T-helper 1 cell treated with Interleukin-12 subunit alpha and Interleukin-12 subunit beta and Interleukin-4 antibody, amounts not matched to agents 30 μg/mL and 1 μg/mL, for 36 hours (primary cell): Measurements from ENCODE around the gene ABCC8.

Experiments used
- H3K27ac Mint-ChIP-seq: one replicate; pipeline ENCODE4 v1.8.0; 2021; ENCODE audit warnings: mild to moderate bottlenecking, mixed read lengths
- H3K27me3 Mint-ChIP-seq: one replicate; pipeline ENCODE4 v1.8.0; 2021; ENCODE audit warnings: low read depth, mixed read lengths
- H3K36me3 Mint-ChIP-seq: one replicate; pipeline ENCODE4 v1.8.0; 2021; ENCODE audit warnings: low read depth, mixed read lengths
- H3K4me1 Mint-ChIP-seq: one replicate; pipeline ENCODE4 v1.8.0; 2021; ENCODE audit warnings: low read depth, mixed read lengths
- H3K4me3 Mint-ChIP-seq: one replicate; pipeline ENCODE4 v1.8.0; 2021; ENCODE audit warnings: mild to moderate bottlenecking, moderate library complexity, mixed read lengths
- H3K9me3 Mint-ChIP-seq: one replicate; pipeline ENCODE4 v1.8.0; 2021; ENCODE audit warnings: mixed read lengths

Gene ABCC8

GRCh38 chr11:17402486-17402885, 74.2 kb downstream of the ABCC8 start:
- Mint-ChIP-seq H3K27ac (no peak overlapping the region), H3K36me3 (no peaks in the 10 kb centered on the region), H3K9me3 (no peaks in the 10 kb centered on the region), H3K4me3 (no peak overlapping the region), H3K4me1 (no peaks in the 10 kb centered on the region), H3K27me3 (no peaks in the 10 kb centered on the region)

- no peak overlapping the region for H3K4me3 Mint-ChIP-seq
- H3K4me1 Mint-ChIP-seq: no peaks in the 10 kb centered on the region
- H3K9me3 Mint-ChIP-seq: no peaks in the 10 kb centered on the region
- no peak overlapping the region for H3K27ac Mint-ChIP-seq
- no peaks in the 10 kb centered on the region for H3K27me3 Mint-ChIP-seq
- no peaks in the 10 kb centered on the region for H3K36me3 Mint-ChIP-seq
Observed at GRCh38 chr11:17401841-17402240, 74.8 kb downstream of the ABCC8 start.

- H3K4me1 Mint-ChIP-seq: no peaks in the 10 kb centered on the region
- no peaks in the 10 kb centered on the region for H3K36me3 Mint-ChIP-seq
- H3K4me3 Mint-ChIP-seq: no peak overlapping the region
- H3K9me3 Mint-ChIP-seq: no peaks in the 10 kb centered on the region
- no peaks in the 10 kb centered on the region for H3K27me3 Mint-ChIP-seq
- no peak overlapping the region for H3K27ac Mint-ChIP-seq
Observed at GRCh38 chr11:17401316-17401715, 75.3 kb downstream of the ABCC8 start.

- no peaks in the 10 kb centered on the region for H3K4me1 Mint-ChIP-seq
- H3K27ac Mint-ChIP-seq: no peak overlapping the region
- H3K9me3 Mint-ChIP-seq: no peaks in the 10 kb centered on the region
- no peak overlapping the region for H3K4me3 Mint-ChIP-seq
- H3K36me3 Mint-ChIP-seq: no peaks in the 10 kb centered on the region
- H3K27me3 Mint-ChIP-seq: no peaks in the 10 kb centered on the region
Observed at GRCh38 chr11:17400048-17400775, 76.4 kb downstream of the ABCC8 start.

GRCh38 chr11:17399236-17399635, 77.4 kb downstream of the ABCC8 start:
- Mint-ChIP-seq H3K4me1 (no peaks in the 10 kb centered on the region), H3K27ac (no peak overlapping the region), H3K9me3 (no peaks in the 10 kb centered on the region), H3K4me3 (no peak overlapping the region), H3K36me3 (no peaks in the 10 kb centered on the region), H3K27me3 (no peaks in the 10 kb centered on the region)

GRCh38 chr11:17397311-17398002, 79.2 kb downstream of the ABCC8 start:
- no peaks in the 10 kb centered on the region for H3K27me3 Mint-ChIP-seq
- H3K9me3 Mint-ChIP-seq: no peaks in the 10 kb centered on the region

GRCh38 chr11:17396598-17397310, 79.9 kb downstream of the ABCC8 start:
- H3K27ac Mint-ChIP-seq: no peak overlapping the region

More at GRCh38 chr11:17397311-17398002, 79.2 kb downstream of the ABCC8 start:
- Mint-ChIP-seq H3K27ac (no peak overlapping the region), H3K4me1 (no peaks in the 10 kb centered on the region), H3K4me3 (no peak overlapping the region), H3K36me3 (no peaks in the 10 kb centered on the region)

GRCh38 chr11:17395978-17396377, 80.7 kb downstream of the ABCC8 start:
- Mint-ChIP-seq H3K4me3 (no peak overlapping the region), H3K36me3 (no peaks in the 10 kb centered on the region), H3K27me3 (peaks cover 5% of the 10 kb centered on the region), H3K27ac (no peak overlapping the region), H3K4me1 (no peaks in the 10 kb centered on the region), H3K9me3 (no peaks in the 10 kb centered on the region)

More at GRCh38 chr11:17396598-17397310, 79.9 kb downstream of the ABCC8 start:
- Mint-ChIP-seq H3K27me3 (no peaks in the 10 kb centered on the region), H3K36me3 (no peaks in the 10 kb centered on the region), H3K4me3 (no peak overlapping the region), H3K9me3 (no peaks in the 10 kb centered on the region), H3K4me1 (no peaks in the 10 kb centered on the region)

GRCh38 chr11:17395554-17395961, 81.1 kb downstream of the ABCC8 start:
- Mint-ChIP-seq H3K27ac (no peak overlapping the region), H3K36me3 (no peaks in the 10 kb centered on the region), H3K4me3 (no peak overlapping the region), H3K9me3 (no peaks in the 10 kb centered on the region), H3K4me1 (no peaks in the 10 kb centered on the region), H3K27me3 (peaks cover 6% of the 10 kb centered on the region)

- Mint-ChIP-seq H3K36me3 (no peaks in the 10 kb centered on the region), H3K27ac (no peak overlapping the region), H3K4me3 (no peak overlapping the region), H3K27me3 (peaks cover 11% of the 10 kb centered on the region), H3K4me1 (peaks cover 3% of the 10 kb centered on the region), H3K9me3 (no peaks in the 10 kb centered on the region)
Observed at GRCh38 chr11:17394743-17395390, 81.8 kb downstream of the ABCC8 start.

- peaks cover 11% of the 10 kb centered on the region for H3K27me3 Mint-ChIP-seq
- H3K36me3 Mint-ChIP-seq: no peaks in the 10 kb centered on the region
- no peak overlapping the region for H3K4me3 Mint-ChIP-seq
- peaks cover 5% of the 10 kb centered on the region for H3K4me1 Mint-ChIP-seq
- H3K9me3 Mint-ChIP-seq: no peaks in the 10 kb centered on the region
- H3K27ac Mint-ChIP-seq: no peak overlapping the region
Observed at GRCh38 chr11:17393472-17393871, 83.2 kb downstream of the ABCC8 start.

GRCh38 chr11:17392872-17393271, 83.8 kb downstream of the ABCC8 start:
- Mint-ChIP-seq H3K9me3 (no peaks in the 10 kb centered on the region), H3K27ac (no peak overlapping the region), H3K36me3 (no peaks in the 10 kb centered on the region), H3K27me3 (peaks cover 11% of the 10 kb centered on the region), H3K4me3 (no peak overlapping the region), H3K4me1 (peaks cover 5% of the 10 kb centered on the region)

- Mint-ChIP-seq H3K4me1 (peaks cover 5% of the 10 kb centered on the region), H3K27me3 (peaks cover 11% of the 10 kb centered on the region), H3K4me3 (no peak overlapping the region), H3K9me3 (no peaks in the 10 kb centered on the region), H3K36me3 (no peaks in the 10 kb centered on the region), H3K27ac (no peak overlapping the region)
Observed at GRCh38 chr11:17391493-17392355, 84.9 kb downstream of the ABCC8 start.
